Left renal pelvis (tissue), 4 donors: ENCODE measurements around the gene C12orf43. TPM values are rescaled to one million over a fixed set of nuclear protein-coding genes. Genes with fewer than 3 reads are reported as not detected.

ENCODE experiments used
- DNase-seq, 4 donors: peaks; one replicate each; pipeline ENCODE4 v3.0.0-alpha.2; 2013; ENCODE audit warnings: low read depth in 4 of 4, low spot score in 3 of 4
- polyA plus RNA-seq, 4 donors: library from polyadenylated mRNA; unstranded; fragments of 120-200 nt; gene quantifications; one replicate each; pipeline ENCODE4 v1.2.1, GENCODE V29; 2013; ENCODE audit not compliant: insufficient read length in 4 of 4

C12orf43 gene
- polyA plus RNA-seq, 4 donors = 16.2 to 19.8 (median 16.7) TPM

DNA sequence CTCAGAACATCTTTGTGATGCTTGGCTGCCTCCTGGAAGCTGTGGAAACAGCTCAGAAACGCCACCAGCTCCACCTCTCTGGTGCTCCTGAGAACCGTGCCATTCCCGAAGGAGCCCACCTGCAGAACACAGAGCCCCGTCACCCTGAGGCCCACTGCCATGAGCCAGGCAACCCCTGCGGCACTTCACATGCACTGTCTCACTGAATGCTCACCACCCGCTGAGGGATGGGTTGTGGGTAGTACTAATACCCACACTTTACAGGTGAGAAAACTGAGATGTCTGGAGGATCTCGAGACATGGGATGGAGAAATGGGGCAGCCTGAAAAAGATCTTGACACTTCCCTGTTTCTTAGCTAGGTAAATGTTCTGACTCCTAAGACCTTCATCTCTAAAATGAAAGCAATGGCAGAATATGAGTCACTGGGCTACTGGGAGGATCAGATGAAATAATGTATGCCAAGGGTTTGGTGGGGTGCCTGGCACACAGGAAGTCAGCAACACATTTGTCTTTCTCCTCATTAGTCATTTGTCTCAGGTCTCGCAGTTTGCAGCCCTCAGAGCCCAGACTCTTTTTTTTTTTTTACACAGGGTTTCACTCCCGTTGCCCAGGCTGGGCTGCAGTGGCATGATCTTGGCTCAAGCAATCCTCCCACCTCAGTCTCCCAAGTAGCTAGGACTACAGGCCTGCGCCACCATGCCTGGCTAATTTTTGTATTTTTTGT lies 17.5 kb upstream of the C12orf43 start:
- no peak for DNase-seq

DNA sequence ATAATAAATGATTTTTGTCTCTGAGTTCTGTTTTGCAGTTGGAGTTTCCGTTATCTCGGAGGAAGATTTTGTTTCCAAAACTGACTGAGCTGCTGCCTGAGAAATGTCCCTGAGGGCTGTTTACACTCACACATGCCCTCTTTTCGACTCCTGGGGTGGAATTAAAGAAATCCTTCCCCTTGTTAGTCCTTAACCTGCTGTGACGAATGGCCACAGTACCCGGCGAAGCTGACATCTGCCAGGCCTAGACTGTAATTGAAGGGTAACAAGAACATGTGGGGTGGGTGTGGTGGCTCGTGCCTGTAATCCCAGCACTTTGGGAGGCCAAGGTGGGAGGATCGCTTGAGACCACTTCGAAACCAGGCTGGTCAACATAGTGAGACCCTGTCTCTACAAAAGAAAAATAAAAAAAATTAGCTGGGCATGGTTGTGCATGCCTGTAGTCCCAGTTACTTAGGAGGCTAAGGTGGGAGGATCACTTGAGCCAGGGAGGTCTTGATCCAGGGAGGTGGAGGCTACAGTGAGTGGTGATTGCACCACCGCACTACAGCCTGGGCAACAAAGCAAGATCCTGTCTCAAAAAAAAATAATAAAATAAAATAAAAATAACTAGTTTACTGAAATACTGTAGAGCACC lies 14.4 kb upstream of the C12orf43 start:
- DNase-seq = no peak

DNA sequence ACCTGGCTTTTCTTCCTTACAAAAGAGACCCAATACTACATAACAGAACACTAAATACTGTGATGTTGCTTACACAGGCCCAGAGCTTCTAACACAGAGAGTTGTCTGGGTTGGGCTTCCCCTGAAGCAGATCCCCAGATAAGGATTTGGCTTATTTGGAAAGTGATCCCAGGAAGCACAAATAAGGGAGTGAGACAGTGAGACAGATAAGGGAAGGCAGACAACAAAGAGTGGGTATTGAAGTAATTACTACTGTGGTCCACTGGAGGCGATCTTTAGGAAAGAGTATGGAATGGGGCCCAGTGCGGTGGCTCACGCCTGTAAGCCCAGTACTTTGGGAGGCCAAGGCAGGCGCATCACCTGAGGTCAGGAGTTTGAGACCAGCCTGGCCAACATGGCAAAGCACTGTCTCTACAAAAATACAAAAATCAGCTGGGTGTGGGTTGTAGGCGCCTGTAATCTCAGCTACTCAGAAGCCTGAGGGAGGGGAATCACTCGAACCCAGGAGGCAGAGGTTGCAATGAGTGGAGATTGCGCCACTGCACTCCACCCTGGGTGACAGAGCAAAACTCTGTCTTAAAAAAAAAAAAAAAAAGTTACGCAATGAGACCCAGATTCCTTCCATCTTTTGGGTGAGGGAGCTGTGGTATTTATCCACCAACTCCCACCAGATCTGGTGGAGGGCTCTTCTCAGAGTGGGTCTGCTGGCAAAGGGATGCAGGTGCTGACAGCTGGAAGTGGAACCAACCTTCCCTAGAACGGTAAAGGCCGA lies 10.2 kb upstream of the C12orf43 start:
- DNase-seq = no peak

DNA sequence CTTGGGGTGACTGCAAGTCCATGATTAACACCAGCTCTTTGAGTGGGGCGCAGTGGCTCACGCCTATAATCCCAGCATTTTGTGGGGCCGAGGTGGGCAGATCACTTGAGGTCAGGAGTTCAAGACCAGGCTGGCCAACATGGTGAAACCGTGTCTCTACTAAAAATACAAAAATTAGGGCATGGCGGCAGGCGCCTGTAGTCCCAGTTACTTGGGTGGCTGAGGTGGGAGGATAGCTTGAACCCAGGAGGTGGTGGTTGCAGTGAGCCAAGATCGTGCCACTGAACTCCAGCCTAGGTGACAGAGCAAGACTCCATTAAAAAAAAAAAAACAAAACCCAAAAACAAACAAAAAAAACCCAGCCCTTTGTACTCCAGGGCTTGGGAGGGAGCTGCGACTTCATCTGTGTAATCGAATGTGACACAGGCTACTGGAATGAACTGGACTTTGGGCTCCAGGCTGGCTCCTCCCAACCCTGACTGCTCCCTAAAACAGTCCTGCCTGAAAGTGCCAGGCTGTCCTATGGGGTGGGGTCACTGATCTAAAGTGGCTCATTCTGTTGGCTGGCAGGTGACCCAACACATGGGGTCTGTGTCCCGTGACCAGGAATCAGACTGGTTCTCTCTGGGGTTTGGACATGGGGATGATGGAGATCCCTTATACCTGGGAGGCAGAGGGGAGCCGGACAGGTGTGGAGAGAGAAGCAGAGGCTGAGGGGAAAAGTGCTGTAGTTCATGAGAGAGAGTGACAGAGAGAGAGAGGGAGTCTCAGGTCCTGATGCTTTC lies 9.3 kb upstream of the C12orf43 start:
- no peak for DNase-seq

DNA sequence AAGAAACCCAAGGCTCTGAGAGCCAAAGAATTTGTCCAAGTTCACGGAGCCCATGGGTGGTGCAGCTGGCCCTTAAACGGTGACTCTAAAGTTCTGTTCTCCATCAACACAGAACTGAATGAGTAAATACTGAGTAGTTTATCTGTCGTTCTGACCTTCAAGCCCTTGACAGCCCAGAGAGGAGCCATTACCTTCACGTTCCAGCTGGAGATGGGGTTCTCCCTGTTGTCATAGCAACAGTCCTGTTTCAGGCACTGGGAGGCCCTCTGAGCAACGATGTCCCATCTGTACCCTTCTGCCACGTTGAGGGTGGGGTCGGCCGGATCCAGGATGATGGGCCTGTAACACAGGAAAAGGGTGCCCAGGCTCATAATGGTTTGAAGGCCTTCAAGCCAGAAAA lies 7.5 kb upstream of the C12orf43 start:
- no peak for DNase-seq

DNA sequence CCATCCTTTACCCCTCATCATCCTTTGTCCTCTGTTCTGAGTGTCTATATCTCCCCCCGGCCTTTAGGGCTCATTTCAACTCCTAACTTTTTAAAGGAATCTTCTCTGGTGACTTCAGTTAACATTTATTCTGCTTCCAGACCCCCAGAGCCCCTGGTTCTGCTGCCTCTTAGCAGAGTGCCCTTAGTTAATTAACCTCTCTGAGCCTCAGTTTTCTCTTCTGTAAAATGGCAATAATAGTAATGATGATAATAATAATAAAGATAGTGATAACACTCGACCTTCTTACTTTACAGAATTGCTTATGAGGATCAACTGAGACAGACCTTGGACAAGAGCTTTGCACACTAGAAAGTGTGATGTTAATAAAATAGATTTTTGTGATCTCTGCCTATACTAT lies 6.4 kb upstream of the C12orf43 start:
- DNase-seq = no peak

DNA sequence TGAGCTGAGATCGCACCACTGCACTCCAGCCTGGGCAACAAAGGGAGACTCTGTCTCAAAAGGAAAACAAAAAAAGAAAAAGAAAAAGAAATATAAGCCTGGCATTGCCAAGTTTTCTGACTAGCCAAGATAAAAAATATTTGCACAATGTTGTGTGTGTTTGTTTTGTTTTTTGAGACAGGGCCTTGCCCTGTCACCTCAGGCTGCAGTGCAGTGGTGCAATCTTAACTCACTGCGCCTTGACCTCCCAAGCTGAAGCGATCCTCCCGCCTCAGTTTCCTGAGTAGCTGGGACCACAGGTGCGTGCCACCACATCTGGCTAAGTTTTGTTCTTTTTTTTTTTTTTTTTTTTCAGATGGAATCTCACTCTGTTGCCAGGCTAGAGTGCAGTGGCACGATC lies 5.5 kb upstream of the C12orf43 start:
- DNase-seq = no peak

DNA sequence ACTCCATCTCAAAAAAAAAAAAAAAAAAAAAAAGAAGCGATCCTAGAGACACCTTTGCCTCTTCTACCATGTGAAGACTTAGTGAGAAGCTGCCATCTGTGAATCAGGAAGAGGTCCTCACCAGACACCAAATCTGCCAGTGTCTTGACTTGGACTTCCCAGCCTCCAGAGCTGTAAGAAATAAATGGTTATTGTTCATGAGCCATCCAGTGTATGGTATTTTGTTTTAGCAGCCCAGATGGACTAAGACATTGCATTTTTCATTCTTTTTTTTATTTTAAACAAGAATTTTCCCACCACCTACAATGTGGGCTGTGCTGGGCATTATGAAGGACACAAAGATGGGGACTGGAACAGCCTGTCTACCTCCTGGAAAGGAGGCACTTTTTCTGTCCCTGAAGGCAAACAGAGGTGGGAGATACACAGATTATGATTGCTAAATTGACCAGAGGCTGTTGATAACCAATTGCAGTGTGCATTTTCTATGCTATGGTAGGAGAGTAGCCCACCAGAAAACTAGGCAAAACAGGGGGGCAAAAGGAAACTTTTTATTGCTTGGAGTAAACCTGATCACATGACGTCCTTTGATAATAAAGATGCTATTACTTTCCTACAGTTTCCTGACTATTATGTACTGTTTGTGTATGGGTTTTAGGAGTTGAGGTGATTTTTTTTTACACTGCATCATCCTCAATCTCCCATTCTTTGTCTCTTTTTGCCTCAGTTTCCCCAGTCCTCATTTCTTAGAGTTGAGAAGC lies 2.8 kb upstream of the C12orf43 start:
- DNase-seq = no peak

DNA sequence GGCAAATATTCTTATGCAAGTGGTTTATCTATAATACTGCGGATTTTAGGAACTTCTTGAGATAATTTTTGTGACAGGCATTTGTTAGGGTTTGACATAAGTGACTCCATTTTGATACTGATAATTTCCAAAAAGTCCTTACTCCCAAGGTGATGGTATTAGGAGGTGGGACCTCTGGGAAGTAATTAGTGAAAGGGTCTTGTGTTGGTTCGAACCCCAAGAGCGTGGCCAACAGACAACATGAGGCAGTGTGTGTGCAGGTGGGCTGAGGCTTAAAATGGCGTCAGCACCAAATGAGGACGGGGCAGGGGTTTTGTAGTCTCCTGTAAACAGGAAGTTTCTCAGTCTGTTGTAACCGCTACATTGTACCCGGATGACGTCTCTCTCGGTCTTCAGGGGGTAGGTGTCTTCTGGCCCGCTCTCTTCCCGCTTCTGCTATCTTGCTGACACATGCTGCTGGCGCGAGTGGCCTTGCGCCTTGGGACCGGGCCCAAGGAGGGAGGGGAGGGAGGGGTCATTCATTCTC lies 1.7 kb upstream of the C12orf43 start:
- no peak for DNase-seq

DNA sequence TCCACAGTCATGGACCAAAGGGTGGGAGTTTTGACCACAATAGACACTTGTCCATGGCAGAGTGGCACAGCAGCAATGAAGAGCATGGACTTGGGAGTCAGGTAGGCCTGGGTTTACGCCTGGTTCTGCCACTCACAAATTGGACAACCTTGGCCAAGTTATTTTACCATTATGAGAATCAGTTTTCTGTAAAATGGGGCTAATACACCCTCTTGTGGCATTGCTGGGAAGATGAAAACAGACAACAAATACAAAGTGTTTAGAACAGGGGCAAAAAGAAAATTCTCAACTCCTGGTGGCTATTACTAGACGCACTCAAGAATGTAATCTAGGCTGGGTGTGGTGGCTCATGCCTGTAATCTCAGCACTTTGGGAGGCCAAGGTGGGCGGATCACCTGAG lies 2.6 kb downstream of the C12orf43 start:
- DNase-seq = no peak

DNA sequence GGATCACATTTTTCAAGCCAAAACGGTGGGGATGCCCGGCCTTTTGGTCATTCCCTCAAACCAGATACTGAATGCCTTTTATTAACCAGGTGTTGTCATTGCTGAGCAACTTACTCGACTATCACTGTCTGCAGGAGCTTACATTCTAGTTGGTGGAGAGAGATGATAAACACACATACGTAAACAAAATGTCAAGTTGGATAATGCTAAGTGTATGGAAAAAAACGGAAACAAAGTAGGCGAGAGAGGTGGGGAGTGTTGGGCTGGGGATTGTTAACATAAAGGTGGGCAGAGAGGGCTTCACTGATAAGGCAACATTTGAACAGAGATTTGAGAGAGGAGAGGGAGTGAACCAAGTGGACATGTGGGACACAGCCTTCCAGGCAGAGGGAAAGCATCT lies 4.5 kb downstream of the C12orf43 start:
- no peak for DNase-seq

DNA sequence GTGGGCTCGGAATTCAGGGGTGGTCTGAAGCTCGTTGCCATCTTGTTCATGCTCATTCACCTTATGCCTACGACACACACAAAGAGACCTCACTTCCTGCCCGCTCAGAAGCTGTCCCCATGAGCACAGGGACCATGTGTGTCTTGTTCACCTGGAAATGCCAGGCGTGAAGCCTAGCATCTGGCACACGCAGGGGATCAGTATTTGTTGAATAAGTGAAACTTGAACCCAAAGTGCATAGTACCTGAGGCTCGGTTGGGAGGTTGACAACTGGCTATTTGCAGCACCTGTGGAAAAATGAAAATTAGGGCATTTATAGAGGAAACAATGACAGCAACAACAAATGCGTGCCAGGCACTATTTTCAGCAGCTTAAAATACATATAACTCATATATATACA lies 5.4 kb downstream of the C12orf43 start:
- no peak for DNase-seq

DNA sequence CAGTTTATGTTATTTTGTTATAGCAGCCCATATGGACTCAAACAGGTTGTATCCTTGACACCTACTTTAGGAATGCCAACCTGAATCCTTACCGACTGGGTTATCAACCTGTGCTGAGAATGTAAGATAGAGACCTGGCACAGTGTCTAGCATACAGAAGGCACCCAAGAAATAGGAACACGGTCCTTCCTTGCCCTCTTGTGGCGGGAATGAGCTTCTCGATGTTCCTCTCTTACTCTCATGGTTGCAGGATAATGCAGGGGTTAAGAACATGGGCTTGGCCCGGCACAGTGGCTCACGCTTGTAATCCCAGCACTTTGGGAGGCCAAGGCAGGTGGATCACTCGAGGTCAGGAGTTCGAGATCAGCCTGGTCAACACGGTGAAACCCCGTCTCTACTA lies 6.5 kb downstream of the C12orf43 start:
- DNase-seq = no peak

DNA sequence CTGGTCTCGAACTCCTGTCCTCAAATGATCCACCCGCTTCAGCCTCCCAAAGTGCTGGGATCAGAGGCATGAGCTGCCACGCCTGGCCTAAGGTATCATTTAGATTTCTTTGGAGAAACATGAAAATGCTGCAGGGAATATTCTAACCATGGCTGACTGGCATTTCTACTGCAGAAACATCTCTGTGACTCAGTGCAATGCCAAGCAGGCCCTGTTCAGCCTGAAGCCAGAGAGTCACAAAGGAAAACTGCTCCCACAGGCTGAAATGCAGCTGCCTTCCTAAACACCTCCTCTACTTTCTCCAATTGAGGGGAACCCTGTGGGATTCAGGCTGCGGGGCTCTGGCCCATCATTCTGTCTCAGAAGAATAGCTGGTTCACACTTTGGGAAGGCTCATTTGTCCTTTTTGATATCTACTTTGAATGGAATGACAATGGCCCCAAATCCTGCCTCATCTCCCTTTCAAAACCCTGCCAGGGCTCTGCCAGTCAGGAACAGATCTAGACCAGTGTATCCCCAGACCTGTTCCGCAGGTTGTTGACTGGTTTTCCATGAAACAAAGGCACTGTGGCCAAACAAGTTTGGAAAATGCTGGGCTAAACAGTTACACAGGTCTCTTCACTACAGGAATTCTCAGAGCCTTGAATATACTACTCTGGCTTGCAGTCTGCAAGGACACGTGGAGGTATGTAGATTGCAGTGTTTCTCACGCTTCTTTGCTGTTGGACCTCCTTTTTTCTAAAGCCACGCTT lies 7.8 kb downstream of the C12orf43 start:
- DNase-seq = no peak

DNA sequence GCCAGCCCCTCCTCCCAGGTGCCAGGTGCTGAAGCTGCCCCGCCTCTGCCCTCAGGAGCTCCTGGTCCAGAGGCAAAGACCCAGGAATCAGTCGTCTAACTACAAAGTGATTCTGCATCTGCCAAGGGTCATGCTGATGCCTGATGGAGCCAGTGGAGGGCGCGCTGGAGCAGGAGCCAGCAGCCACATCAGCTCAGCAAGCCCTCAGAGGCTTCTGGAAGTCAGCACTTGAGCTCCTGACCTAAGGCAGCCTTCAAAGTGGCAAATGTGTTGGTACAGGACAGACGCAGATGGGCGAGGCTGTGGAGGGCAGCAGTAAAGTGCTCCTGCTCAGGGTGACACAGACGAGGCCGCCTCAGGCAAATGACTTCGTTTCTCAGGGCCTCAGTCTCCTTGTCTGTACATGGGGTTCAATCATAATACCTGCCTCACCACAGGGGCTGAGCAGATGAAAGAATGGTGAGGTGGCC lies 10.9 kb downstream of the C12orf43 start:
- DNase-seq = no peak

DNA sequence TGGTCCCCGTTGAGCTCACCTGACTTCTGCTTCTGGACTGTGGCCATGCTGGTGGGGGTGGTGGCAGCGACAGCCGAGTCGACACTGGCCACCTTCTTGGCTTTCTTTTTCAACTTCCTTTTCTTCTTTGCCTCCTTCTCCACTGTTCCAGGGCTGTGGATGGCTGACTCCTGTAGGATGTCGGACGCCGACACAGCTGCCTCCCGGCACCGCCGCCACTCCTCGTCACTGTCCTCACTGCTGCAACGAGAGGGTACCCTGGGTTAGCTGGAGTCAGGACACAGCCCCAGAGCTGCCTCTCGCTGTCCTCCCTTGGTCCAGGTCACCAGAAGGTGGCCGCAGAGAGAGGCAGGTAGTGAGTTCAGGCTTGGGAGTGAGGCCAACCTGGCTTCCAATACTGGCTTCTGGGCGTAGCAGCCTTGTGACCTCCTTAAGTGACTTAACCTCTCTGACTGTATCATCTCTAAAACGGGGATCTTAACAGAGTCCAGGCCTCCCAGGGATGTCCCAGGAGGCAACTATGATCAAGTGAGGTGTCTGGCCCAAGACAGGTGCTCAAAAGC lies 12.0 kb downstream of the C12orf43 start:
- DNase-seq = no peak

DNA sequence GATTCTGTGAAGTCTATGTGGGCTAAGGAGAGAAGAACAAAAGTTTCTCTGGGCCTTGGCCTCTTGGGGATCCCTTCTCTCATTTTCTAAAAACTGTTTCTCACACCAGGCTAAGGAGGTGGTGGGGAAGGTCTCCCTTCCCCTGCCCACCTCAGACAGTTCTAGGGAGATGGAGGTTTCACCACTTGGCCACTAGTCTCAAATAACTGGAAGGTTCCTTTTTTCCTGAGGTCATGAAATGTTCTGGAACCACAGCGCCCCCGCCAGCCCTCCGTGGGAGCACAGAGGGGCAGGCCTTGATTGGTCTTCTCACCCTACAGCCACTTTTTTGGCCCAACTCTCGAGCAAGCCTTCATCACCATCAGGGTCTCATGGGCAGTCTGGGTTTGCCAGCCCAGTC lies 12.6 kb downstream of the C12orf43 start:
- no peak for DNase-seq

DNA sequence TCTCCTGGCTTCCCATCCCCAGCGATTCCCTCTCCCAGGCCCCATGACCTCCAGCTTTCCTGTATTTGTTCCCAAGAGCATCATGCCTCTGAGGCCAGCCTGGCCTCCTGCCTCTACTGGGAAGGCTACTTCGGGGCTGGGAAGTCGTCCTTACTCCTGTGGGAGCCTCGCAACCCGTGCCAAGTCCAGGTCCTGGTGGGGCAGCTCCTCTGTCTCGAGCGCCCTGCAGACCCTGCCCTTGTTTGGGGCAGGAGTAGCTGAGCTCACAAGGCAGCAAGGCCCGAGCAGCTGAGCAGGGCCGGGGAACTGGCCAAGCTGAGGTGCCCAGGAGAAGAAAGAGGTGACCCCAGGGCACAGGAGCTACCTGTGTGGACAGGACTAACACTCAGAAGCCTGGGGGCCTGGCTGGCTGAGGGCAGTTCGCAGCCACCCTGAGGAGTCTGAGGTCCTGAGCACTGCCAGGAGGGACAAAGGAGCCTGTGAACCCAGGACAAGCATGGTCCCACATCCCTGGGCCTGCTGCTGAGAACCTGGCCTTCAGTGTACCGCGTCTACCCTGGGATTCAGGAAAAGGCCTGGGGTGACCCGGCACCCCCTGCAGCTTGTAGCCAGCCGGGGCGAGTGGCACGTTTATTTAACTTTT lies 14.3 kb downstream of the C12orf43 start:
- DNase-seq = no peak
